Transverse colon (tissue), 4 donors: ENCODE measurements around the gene DDX11.

ENCODE experiments used
- CTCF ChIP-seq, 5 experiments: fragments of 200-600 bp in 3 of 5; fragments of 450-650 bp in 2 of 5; sonication (generic) in 3 of 5; IDR thresholded peaks; 1 replicate in 2 of 5; 2 replicates in 3 of 5; pipeline ENCODE4 v1.5.1; 2016 to 2017; ENCODE audit warnings: antibody characterized with exemption in 5 of 5, inconsistent platforms in 3 of 5, mild to moderate bottlenecking in 2 of 5, moderate library complexity in 1 of 5
- EP300 ChIP-seq: sonication (generic); formaldehyde crosslinking; IDR thresholded peaks from one replicate; pipeline ENCODE4 v1.6.1; 2017; ENCODE audit warnings: antibody characterized with exemption, low read depth
- POLR2A ChIP-seq: fragments of 450-650 bp; IDR thresholded peaks from one replicate; pipeline ENCODE4 v1.6.1; 2016; ENCODE audit warnings: antibody characterized with exemption, mild to moderate bottlenecking, moderate library complexity
- POLR2AphosphoS5 ChIP-seq, 3 donors: sonication (generic); formaldehyde crosslinking; IDR thresholded peaks; one replicate each; pipeline ENCODE4 v1.6.1; 2016; ENCODE audit warnings: antibody characterized with exemption in 3 of 3

- no peak for TF ChIP-seq EP300
- no peak for TF ChIP-seq POLR2AphosphoS5 (IDR thresholded peaks at IDR 0.05)
- TF ChIP-seq POLR2A, result no peak
- TF ChIP-seq CTCF (IDR thresholded peaks at IDR 0.05), result no peak
Observed at GRCh38 chr12:31119803-31120211, 46.1 kb downstream of the DDX11 start.
